HG03521 (cell line): ENCODE measurements around the gene GPR84.
"Not testable (repeated sequence)": the region's sequence is repeated elsewhere in the genome, so short reads cannot be mapped to it uniquely, and the experiment has no call there.

Source experiments
- ATAC-seq: cut with Tn5 transposase; IDR thresholded peaks from one replicate; pipeline ENCODE4 v1.9.1; 2021; ENCODE audit warnings: mild to moderate bottlenecking, moderate library complexity; ENCODE audit not compliant: unreplicated experiment

GPR84 gene

DNA sequence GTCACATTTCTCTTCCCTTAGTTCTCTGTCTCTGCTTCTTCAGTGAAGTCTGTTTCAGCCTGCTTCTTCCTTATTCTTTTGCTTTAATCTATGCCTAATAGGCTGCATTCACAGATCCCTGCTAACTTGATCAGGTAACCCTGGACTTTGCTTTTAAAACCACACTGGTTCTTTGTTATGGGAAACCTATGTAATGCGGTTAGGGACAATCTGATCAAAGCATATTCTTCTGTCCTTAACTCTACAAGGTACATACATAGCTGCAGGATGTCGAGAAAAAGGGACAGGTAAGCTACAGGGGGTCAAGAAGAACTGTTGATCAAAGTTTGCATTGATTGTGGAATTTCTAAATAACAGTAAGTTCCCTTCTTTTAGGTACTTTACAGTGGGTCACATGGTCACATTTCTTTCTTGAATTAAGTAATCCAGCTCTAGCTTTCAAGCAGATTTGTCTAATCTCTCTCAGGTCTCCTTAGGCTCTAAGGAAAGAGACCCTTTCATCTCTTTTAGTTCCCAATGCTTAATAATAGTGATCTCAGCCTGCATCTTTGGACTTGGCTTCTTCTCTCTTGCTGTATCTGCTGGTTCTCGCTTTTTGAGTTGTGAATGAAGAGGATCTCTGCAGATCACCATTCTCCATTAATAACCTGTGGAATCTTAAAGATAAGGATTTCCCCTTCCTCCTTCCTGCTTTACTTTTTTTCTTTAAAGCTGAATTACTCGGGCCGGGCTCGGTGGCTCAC is 35.5 kb downstream of the GPR84 start:
- ATAC-seq = no peak

DNA sequence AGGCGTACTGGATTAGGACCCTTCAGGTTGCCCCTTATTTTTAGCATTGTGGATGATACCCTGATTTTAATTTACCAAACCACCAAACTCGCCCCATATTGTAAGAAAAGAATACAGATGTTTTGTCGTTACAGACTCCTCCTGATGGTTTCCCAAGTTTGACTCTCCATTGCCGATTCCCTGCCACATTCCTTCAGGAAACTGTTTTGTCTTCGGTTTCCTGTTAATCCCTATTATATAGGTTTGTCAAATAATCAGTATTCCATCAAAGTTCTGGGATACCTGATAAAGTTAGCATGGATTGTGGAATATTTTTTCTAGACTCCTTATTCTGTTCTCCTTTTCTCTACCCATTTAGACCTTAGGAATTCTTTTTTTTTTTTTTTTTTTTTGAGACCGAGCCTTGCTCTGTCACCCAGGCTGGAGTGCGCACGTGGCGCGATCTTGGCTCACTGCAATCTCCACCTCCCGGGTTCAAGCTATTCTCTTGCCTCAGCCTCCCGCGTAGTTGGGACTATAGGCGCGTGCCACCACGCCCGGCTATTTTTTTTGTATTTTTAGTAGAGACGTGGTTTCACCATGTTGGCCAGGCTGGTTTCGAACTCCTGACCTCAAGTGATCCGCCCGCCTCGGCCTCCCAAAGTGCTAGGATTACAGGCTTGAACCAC is 38.7 kb downstream of the GPR84 start:
- not testable (repeated sequence) for ATAC-seq

GRCh38 chr12:54324617-54325441 is 39.5 kb downstream of the GPR84 start, which contains the start of gene COPZ1:
Gene COPZ1, plus strand, starts transcription at chr12:54325131. Its CDS starts 33 bp downstream, at chr12:54325164.
- ATAC-seq = peak; percentile 98

DNA sequence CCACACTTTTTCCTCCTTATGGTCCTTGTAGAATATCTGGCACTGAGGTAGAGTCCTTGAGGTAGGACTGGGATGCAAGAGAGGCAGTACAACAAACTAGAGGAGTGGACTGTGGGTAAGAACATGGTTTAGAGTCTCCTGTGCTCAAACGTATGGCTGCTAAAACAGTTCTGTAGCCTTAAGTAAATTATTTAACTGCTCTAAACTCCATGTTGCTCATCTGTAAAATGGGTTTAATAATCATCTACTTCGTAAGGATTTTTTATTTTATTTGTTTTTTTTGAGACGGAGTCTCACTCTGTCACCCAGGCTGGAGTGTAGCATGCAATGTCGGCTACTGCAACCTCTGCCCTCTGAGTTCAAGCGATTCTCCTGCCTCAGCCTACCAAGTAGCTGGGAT is 42.9 kb downstream of the GPR84 start:
- no peak for ATAC-seq
